Esophagus muscularis mucosa (tissue), 4 donors: Measurements from ENCODE around the gene MAML3. TPM values are rescaled to one million over a fixed set of nuclear protein-coding genes. Genes with fewer than 3 reads are reported as not detected.

Experiments used
- DNase-seq: peaks from one replicate; pipeline ENCODE4 v3.0.0-alpha.2; 2017; ENCODE audit errors: extremely low spot score
- H3K27ac ChIP-seq, 4 donors: fragments of 200-600 bp; sonication (generic); replicated peaks in 1 of 4; 1 replicate in 3 of 4; 2 replicates in 1 of 4; pipeline ENCODE4 v1.5.1; 2016 to 2019; ENCODE audit warnings: mild to moderate bottlenecking in 1 of 4
- H3K27me3 ChIP-seq, 4 donors: fragments of 200-600 bp; sonication (generic); one replicate each; pipeline versions ENCODE4 v1.5.1 to v1.6.0; 2016 to 2019
- H3K36me3 ChIP-seq, 4 donors: fragments of 200-600 bp; sonication (generic); one replicate each; pipeline ENCODE4 v1.5.1; 2016 to 2019
- H3K4me1 ChIP-seq, 4 donors: fragments of 200-600 bp; sonication (generic); one replicate each; pipeline ENCODE4 v1.5.1; 2016 to 2019
- H3K4me3 ChIP-seq, 4 donors: fragments of 200-600 bp; sonication (generic); 1 replicate in 2 of 4; 2 replicates in 2 of 4; pipeline ENCODE4 v1.5.1; 2016 to 2019; ENCODE audit warnings: mild to moderate bottlenecking in 4 of 4, moderate library complexity in 1 of 4
- H3K9me3 ChIP-seq, 4 donors: fragments of 200-600 bp; sonication (generic); 1 replicate in 3 of 4; 2 replicates in 1 of 4; pipeline ENCODE4 v1.5.1; 2016 to 2019
- CTCF ChIP-seq, 3 experiments: fragments of 200-600 bp in 2 of 3; fragments of 450-650 bp in 1 of 3; sonication (generic) in 2 of 3; IDR thresholded peaks; one replicate each; pipeline ENCODE4 v1.5.1; 2017 to 2019; ENCODE audit warnings: antibody characterized with exemption in 3 of 3, mild to moderate bottlenecking in 2 of 3, moderate library complexity in 1 of 3
- EP300 ChIP-seq: sonication (generic); formaldehyde crosslinking; IDR thresholded peaks from one replicate; pipeline ENCODE4 v1.6.1; 2017; ENCODE audit warnings: antibody characterized with exemption
- POLR2A ChIP-seq: fragments of 450-650 bp; IDR thresholded peaks from one replicate; pipeline ENCODE4 v1.6.1; 2017; ENCODE audit warnings: antibody characterized with exemption, moderate library complexity, mild to moderate bottlenecking, low read depth
- POLR2AphosphoS5 ChIP-seq, 2 donors: sonication (generic); formaldehyde crosslinking; IDR thresholded peaks; one replicate each; pipeline ENCODE4 v1.6.1; 2017; ENCODE audit warnings: antibody characterized with exemption in 2 of 2
- WGBS: methylation state at CpG from one replicate; pipeline ENCODE4 v1.1.5; 2018; 5-methylcytosine and 5-hydroxymethylcytosine counted together
- intact Hi-C: fragments of 100-400 bp; cut with DNase I; formaldehyde crosslinking; loops from one replicate; pipeline ENCODE4 v1.15.1; 2023
- total RNA-seq, 4 donors: library from RNA; depleted of rRNA; stranded (reverse); fragments of >200 nt; gene quantifications; one replicate each; pipeline versions ENCODE4 v1.1.0 to v1.2.1, GENCODE V29; 2016

The MAML3 gene
- total RNA-seq, 4 donors from 2014 or later, result 5.0 to 8.7 (median 7.1) TPM

DNA sequence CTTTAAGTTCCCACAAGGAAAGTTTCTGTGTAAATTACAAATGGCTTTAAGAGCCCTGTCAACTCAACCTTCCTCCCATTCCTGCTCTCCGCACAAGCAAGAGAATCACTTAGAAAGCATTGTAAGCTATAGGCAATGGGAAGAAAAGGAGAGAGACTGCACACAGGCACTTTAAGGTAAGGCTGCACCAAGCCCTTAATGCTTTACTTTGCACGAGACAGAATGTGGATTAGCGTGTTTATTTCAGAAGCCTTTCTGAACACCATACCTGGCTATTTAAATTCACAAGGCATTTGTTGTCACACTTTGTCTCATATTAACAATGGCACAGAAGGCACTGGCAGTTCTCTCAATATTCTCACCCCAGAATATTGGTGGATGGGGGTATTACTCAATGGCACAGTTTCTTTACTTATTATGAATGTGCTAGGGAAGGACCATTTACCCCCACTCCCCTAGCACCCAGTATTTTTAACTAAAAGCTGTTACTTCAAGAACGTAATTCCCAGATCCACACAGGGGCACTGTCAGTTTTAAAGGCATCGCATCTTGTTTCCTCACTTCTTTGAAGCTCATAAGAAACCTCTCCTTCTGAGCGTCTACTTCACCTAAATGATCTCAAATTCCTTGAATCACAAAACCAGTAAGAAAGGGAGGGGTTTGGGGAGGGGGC lies 150.0 kb downstream of the MAML3 start:
- H3K4me3 ChIP-seq, result peak overlapping the region; percentile 46 to 58 (median 52)
- H3K27me3 ChIP-seq, result no peaks in the 10 kb centered on the region
- no peak for TF ChIP-seq CTCF (IDR thresholded peaks at IDR 0.05)
- peaks cover 17 to 32% (median 22%) of the 10 kb centered on the region in 4 donors for H3K4me1 ChIP-seq
- intact Hi-C loops, result loop anchor here (10.0 kb wide), 1 partner anchor 269 kb away; no protein-coding TSS in a partner anchor
- 52% methylated on average over 6 of the region's 6 CpGs for whole genome bisulfite sequencing
- DNase-seq, result no peak
- H3K27ac ChIP-seq, result peak overlapping the region; percentile 50 to 68 (median 66)
- H3K36me3 ChIP-seq, result no peaks in the 10 kb centered on the region
- no peaks in the 10 kb centered on the region for H3K9me3 ChIP-seq

DNA sequence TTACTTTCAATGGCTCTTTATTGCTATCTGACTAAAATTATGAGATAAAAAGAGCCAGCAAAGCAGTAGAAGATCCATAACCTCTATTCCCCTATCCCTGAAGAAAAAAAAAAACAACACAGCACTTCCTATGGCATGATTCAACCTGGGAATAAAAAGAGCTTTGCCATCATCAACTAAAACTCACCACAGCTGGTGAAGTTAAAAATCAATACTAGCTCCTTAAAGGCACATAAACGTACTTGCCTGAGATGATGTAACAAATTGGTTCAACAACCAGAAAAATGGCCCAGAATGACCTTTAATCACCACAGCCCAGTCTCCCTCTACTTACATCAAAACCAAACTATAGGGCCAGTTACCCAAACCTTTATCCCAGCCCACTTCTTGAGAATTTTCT lies 153.8 kb downstream of the MAML3 start:
- WGBS, result 95% methylated on average over 1 of the region's 1 CpG
- no peak for TF ChIP-seq EP300
- no peak for TF ChIP-seq POLR2A
- no peak for DNase-seq
- no peaks in the 10 kb centered on the region for H3K27me3 ChIP-seq
- no peaks in the 10 kb centered on the region for H3K9me3 ChIP-seq
- H3K36me3 ChIP-seq, result no peaks in the 10 kb centered on the region
- peaks cover 15 to 26% (median 21%) of the 10 kb centered on the region in 4 donors for H3K4me1 ChIP-seq
- intact Hi-C loops, result loop anchor here (10.0 kb wide), 1 partner anchor 265 kb away; no protein-coding TSS in a partner anchor
- H3K27ac ChIP-seq, result no peak overlapping the region
- H3K4me3 ChIP-seq, result no peak overlapping the region

DNA sequence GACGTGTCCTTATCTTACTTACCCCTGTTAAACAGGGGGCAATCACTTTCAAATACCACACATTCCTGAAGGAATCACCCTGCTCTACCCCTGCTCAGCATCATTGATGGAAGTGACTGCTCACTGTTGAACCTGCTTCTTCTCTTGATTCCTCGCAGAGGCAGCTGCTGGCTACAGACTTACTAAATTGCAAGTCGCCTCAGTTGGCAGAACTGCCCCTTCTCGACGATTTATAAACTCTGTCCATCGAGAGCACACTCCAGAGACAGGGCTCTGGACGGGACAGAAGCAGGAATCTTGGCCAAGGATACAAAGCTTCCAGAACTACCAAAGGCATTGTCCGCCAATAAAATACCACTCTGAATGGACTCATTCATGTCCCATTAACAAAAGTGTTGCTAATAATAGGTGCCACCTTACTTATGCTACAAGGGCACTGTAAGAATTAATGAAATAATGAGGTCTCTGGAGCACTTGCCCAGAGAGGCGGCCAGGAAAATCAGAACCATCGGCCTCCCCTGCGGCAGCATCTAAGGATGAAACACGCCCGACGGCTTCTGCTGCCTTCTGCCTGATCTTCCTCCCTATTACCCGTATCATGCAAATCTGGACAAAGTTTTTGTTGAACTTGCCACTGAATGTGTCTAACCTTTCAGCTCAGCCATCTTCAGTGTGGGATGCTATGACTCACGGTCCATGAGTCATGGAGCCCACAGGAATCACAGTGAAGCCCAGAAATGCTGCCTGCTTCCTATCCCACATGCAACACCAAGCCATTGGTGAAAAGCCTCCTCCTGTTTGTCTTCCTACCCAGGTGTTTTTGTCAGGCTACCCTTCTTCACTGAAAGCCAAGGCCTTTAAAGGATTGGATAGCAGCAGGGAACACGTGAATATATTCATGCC lies 164.9 kb downstream of the MAML3 start:
- Histone ChIP-seq H3K9me3 (no peaks in the 10 kb centered on the region), H3K4me3 (peak overlapping the region in 1 of 4 donors; percentile 5), H3K27ac (peak overlapping the region; percentile 71 to 80 (median 76)), H3K27me3 (no peaks in the 10 kb centered on the region), H3K4me1 (peaks cover 19 to 57% (median 43%) of the 10 kb centered on the region in 4 donors), H3K36me3 (no peaks in the 10 kb centered on the region)
- TF ChIP-seq POLR2AphosphoS5 (IDR thresholded peaks at IDR 0.05) (peak; percentile 58 to 68), EP300 (no peak)
- 62% methylated on average over 16 of the region's 17 CpGs for WGBS
- no peak for DNase-seq
- intact Hi-C loops, result no loop called here

DNA sequence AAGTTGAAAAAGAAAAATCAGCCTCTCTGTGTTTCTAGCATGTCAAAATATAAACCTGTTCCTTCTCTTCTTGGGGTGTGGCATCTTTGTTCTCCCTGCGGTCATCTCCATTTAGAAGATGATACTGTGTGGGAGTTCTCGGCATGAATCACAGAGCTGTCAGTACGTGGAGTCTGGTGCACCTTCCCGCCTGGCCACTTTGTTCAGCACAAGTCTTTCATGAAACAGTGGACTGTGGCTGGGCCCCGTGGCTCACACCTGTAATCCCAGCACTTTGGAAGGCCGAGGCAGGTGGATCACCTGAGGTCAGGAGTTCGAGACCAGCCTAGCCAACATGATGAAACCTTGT lies 166.5 kb downstream of the MAML3 start:
- H3K27me3 ChIP-seq, result no peaks in the 10 kb centered on the region
- TF ChIP-seq POLR2A, result no peak
- TF ChIP-seq CTCF (IDR thresholded peaks at IDR 0.05), result no peak
- no peak for TF ChIP-seq EP300
- TF ChIP-seq POLR2AphosphoS5 (IDR thresholded peaks at IDR 0.05), result no peak
- no peaks in the 10 kb centered on the region for H3K36me3 ChIP-seq
- H3K27ac ChIP-seq, result peak overlapping the region; percentile 71 to 80 (median 76)
- DNase-seq, result no peak
- H3K4me3 ChIP-seq, result no peak overlapping the region
- no peaks in the 10 kb centered on the region for H3K9me3 ChIP-seq
- 69% methylated on average over 7 of the region's 7 CpGs for WGBS
- H3K4me1 ChIP-seq, result peaks cover 19 to 57% (median 43%) of the 10 kb centered on the region in 4 donors
- intact Hi-C loops, result no loop called here

DNA sequence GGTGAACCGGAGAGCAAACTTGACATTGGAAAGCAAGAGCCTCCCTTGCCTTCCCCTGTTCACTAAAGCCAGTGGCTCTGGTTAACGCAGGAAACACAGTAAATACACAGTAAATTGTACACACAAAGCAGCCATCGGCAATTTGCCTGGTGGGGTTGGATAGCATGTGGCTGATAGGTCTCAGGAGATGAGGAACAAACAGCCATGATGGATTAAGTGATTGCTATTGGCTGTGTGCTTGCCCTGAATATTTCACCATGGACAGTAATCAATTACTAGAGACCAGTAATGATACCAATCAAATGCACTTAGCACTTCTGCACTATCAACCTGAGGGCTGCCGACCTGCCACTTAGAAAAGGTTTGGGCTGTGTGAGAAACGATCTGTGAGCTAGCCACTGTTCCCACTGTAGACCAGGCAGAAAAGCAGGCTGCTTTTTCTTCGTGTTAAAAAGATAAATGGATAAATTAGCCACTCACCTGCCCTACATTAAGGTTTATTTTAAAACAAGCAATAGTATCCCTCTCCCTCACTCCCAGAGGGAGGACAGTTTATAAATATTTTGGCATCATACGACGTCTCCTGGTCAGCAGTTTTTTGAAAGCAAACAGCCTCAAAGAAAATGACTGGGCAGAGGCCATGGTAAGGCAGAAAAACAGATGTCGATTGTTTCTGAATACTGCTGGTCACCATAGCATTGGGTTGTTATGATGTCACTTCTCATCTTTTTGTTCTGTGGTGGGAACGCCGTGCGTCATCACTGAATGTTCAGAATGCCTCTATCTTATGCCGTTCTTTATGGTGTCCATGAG lies 167.1 kb downstream of the MAML3 start:
- H3K27ac ChIP-seq, result peak overlapping the region; percentile 71 to 80 (median 76)
- 47% methylated on average over 13 of the region's 13 CpGs for WGBS
- H3K27me3 ChIP-seq, result no peaks in the 10 kb centered on the region
- no peak for DNase-seq
- peaks cover 19 to 57% (median 43%) of the 10 kb centered on the region in 4 donors for H3K4me1 ChIP-seq
- no peaks in the 10 kb centered on the region for H3K9me3 ChIP-seq
- no peak overlapping the region for H3K4me3 ChIP-seq
- no peaks in the 10 kb centered on the region for H3K36me3 ChIP-seq
- TF ChIP-seq POLR2A, result no peak
- TF ChIP-seq EP300, result peak; percentile 74
- peak in 1 of 2 donors; percentile 50 for TF ChIP-seq POLR2AphosphoS5 (IDR thresholded peaks at IDR 0.05)
- intact Hi-C loops, result no loop called here
